Stimulated activated CD8-positive, alpha-beta memory T cell treated with anti-CD3 and anti-CD28 coated beads, Interleukin-7, amount 100 ng/mL, for 4 hours (primary cell): ENCODE measurements around the gene SPTBN1.

Experiments used
- DNase-seq, 2 donors: peaks; one replicate each; pipeline ENCODE4 v3.0.0-alpha.2; 2020; ENCODE audit warnings: low read depth in 2 of 2

SPTBN1 gene

GRCh38 chr2:54573537-54573919 is 117.4 kb downstream of the SPTBN1 start:
- DNase-seq = no peak

DNA sequence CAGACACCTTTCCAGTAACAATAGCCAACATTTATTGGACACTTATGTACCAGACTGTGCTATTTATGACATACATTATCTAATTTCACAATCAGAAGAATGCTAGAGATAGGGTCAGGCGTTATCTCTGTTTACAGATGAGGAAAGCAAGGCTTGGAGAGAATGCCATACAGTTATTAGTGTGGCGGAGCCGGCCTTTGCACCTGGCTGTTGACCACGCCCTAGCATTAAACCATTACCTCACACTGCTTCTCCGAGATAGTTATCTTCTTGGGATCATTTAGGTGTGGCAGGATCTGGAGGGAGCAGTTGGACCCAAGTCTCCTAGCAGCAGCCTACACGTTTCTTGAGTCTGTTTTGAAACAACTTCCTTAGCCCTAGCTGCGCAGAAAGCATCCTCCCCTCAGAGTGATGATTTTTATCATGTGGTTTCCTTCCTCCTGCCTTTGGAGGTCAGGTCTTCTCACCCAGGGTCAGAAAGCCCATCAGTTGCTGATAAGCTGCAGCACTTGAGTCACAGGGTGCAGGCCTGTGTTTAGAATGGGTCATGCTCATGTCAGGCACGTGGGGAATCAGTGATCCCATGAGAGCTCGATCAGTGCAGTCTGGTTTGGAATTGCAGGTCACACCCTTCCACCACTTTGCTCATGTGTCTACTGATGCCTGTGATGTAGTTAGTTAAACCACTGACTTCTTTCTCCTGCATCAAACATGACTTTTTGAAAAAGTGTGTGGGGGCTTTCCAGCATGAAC is 118.2 kb downstream of the SPTBN1 start:
- DNase-seq = peak; percentile 52 to 59

DNA sequence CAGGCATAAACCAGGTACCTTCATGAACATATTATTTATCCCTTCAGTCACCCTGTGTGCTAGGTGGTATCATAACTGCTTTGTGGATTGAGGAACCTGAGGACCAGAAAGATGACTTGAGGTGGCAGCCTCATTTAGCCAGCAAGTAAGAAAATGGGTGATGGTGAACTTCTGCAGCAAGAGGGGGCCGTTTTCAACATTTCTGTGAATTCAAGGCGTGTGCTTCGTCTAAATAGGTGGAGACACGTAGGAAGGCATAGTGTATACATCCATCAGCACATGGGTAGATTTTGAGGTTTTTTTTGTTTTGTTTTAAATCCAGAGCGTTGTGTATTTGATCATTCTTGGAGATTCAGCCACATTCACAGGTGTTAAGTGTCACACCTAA is 118.7 kb downstream of the SPTBN1 start:
- DNase-seq = no peak

GRCh38 chr2:54575379-54575888 is 119.3 kb downstream of the SPTBN1 start:
- DNase-seq = no peak

GRCh38 chr2:54577035-54577434 is 120.9 kb downstream of the SPTBN1 start:
- no peak for DNase-seq

DNA sequence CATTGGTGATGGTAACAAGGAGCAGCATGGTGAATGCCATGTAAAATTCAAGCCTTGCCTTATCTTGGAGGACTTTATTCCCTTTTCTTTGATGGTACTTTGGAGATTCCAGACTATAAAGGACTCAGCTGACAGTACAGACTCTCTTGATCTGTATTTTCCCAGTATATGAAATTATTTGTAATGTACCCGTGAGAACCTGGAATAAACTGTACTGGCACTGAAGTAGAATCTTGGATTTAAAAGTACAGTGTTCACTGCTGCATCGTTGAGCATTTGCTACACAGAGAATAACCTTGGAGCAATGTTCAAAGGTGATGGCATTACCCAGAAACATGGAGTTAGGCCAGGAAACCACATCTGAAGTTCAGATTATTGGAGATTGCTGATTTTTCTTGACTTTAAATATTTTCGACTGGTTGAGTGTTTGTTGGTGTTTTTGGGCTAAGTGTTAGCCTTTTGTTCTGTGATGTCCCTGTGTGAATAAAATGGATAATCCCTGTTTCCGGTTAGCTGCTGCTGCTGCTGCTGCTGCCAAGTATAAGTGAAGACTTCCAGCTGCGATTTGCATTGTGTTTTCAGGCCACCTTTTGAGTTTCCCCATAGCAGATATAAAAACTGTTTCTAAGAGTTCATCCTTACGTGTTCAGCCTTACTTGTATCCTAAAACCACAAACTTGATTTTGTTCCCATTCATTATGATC is 122.0 kb downstream of the SPTBN1 start:
- DNase-seq = no peak

- no peak for DNase-seq
Measured at GRCh38 chr2:54578648-54579045, 122.5 kb downstream of the SPTBN1 start.

GRCh38 chr2:54579061-54579681 is 123.0 kb downstream of the SPTBN1 start:
- no peak for DNase-seq

- no peak for DNase-seq
Measured at GRCh38 chr2:54579682-54580620, 123.8 kb downstream of the SPTBN1 start.

GRCh38 chr2:54581326-54582039 is 125.4 kb downstream of the SPTBN1 start:
- no peak for DNase-seq

DNA sequence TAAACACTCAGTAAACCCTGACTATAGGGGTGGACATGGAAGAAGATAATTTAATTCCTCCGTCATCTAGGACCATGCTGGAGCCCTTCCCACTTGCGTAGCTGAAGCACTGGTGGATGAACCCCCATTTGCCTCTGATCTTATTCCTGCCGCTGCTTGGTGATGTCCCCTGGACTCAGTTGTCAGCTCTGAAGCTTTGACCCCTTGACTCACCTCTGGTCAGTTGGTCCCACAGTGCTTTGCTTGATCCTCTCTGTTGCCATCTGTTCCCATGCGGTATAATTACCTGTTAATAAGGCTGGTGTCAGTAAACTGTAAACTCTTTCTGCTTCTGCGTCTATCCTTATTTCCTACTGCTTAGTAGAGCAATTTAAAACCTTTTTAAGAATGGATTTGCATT is 126.9 kb downstream of the SPTBN1 start:
- no peak for DNase-seq

DNA sequence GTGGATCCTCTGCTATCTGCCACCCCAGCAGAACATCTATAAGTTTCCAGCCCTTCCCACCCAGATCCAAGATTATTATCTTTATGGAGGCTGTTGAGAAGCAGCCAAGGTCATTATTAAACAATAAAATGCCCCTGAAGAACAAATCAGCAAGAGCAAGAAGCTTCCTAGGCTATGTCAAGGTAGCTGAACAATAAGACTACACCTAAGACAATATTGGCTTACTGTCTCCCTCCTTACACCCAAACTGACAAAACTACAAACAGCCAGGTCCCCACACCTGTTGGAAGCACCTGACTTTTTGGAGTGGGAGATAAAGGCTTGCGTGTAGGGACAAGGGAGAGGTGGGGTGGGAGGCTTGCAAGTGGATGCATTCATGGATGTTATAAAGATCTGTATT is 128.5 kb downstream of the SPTBN1 start:
- DNase-seq = no peak

- DNase-seq = no peak
Measured at GRCh38 chr2:54585136-54585733, 129.1 kb downstream of the SPTBN1 start.

GRCh38 chr2:54586062-54586461 is 129.9 kb downstream of the SPTBN1 start:
- no peak for DNase-seq

DNA sequence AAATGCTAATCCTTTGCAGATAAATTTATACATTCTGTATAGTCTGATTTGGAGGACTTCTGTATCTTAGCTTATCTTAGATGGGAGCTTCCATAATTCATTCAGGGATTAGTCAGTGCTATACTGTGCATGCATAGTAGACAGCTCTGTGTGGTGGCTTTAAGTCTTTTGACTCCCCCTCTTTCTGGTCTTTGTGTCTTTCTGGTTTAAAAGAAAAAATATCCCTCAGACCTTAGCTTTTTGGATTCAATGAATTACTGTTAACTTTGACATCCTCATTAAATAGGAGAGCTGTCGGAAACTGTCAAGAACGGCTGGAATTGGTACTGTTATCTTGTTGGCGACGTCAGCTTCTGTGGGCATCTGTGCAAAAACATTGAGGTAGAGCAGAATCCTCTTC is 130.4 kb downstream of the SPTBN1 start:
- no peak for DNase-seq

GRCh38 chr2:54587171-54588016 is 131.3 kb downstream of the SPTBN1 start:
- DNase-seq = no peak

DNA sequence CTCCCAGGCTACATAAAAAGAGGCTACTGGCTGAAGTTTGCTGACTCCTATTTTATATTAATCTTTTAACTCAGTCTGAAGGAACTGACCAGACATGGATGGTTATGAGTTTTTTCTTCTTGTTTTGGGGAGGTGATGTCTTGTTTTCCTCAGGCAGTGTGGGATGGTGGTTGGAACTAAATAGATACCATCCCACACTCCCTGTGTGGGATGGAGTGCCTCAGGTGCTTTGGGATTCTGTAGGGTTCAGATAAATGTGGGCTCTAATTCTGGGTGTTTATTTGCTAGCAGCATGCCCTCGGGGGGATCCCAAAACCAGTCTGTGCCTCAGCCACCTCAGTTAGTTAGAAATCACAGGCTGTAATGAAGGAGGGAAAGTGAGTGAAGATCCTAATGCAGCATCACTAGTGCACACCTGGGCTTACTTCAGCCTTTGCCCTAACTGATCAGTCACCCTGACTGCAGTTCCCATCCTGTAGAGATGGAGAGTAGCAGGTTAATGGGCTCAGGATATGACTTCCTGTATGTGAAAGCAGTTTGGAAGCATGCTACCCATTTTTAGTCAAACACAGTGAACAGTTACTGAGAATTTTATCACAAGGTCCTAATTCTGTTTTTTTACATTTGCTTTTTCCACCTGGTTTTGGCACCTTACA is 132.2 kb downstream of the SPTBN1 start:
- DNase-seq = no peak

GRCh38 chr2:54589038-54589339 is 132.9 kb downstream of the SPTBN1 start:
- DNase-seq = no peak
